H9 (cell line): ENCODE data around the gene ARHGAP15. TPM values are rescaled to one million over a fixed set of nuclear protein-coding genes. Genes with fewer than 3 reads are reported as not detected.

Source experiments
- DNase-seq: peaks from one replicate; pipeline ENCODE4 v3.0.0-alpha.2; 2017
- H2AFZ ChIP-seq: one replicate; pipeline ENCODE4 v1.6.1; 2013; ENCODE audit warnings: mild to moderate bottlenecking, low read length, control low read depth, moderate library complexity
- H2AK5ac ChIP-seq: 2 replicates; pipeline ENCODE4 v1.6.1; 2013; ENCODE audit warnings: low read length, control low read depth, mixed read lengths; ENCODE audit not compliant: insufficient read length
- H2BK120ac ChIP-seq: one replicate; pipeline ENCODE4 v1.6.1; 2013; ENCODE audit warnings: low read depth, mild to moderate bottlenecking, low read length, control low read depth, inconsistent platforms; ENCODE audit not compliant: poor library complexity, severe bottlenecking
- H2BK12ac ChIP-seq: 2 replicates; pipeline ENCODE4 v1.6.1; 2013; ENCODE audit warnings: low read length, control low read depth, mixed read lengths, low read depth; ENCODE audit not compliant: insufficient read length
- H2BK15ac ChIP-seq: 2 replicates; pipeline ENCODE4 v1.6.1; 2013; ENCODE audit warnings: low read depth, low read length, control low read depth
- H2BK20ac ChIP-seq: one replicate; pipeline ENCODE4 v1.6.1; 2013; ENCODE audit warnings: low read depth, mild to moderate bottlenecking, low read length, control low read depth, inconsistent platforms; ENCODE audit not compliant: poor library complexity, severe bottlenecking
- H2BK5ac ChIP-seq: 2 replicates; pipeline ENCODE4 v1.6.1; 2013; ENCODE audit warnings: low read length, control low read depth, mixed read lengths; ENCODE audit not compliant: insufficient read length
- H3K14ac ChIP-seq: 2 replicates; pipeline ENCODE4 v1.6.1; 2013; ENCODE audit warnings: low read length, control low read depth; ENCODE audit not compliant: insufficient read depth
- H3K18ac ChIP-seq: 2 replicates; pipeline ENCODE4 v1.6.1; 2013; ENCODE audit warnings: low read depth, mild to moderate bottlenecking, mixed read lengths, low read length, control low read depth; ENCODE audit not compliant: insufficient read length
- H3K23ac ChIP-seq: 2 replicates; pipeline ENCODE4 v1.6.1; 2013; ENCODE audit warnings: low read length, control low read depth, mixed read lengths, low read depth; ENCODE audit not compliant: insufficient read length
- H3K23me2 ChIP-seq: 2 replicates; pipeline ENCODE4 v1.6.1; 2013; ENCODE audit warnings: low read depth, mild to moderate bottlenecking, mixed read lengths, low read length, control low read depth; ENCODE audit not compliant: insufficient read length, poor library complexity, severe bottlenecking
- H3K27ac ChIP-seq: 2 replicates; pipeline ENCODE4 v1.5.1; 2013; ENCODE audit warnings: low read length, control low read depth, mixed read lengths, low read depth; ENCODE audit not compliant: insufficient read length
- H3K27me3 ChIP-seq: 2 replicates; pipeline ENCODE4 v1.6.1; 2013; ENCODE audit warnings: low read length, control low read depth, inconsistent platforms; ENCODE audit not compliant: insufficient read depth
- H3K4ac ChIP-seq: 2 replicates; pipeline ENCODE4 v1.6.1; 2013; ENCODE audit warnings: low read depth, mild to moderate bottlenecking, control low read depth, inconsistent platforms, low read length, moderate library complexity
- H3K4me1 ChIP-seq: 2 replicates; pipeline ENCODE4 v1.6.1; 2013; ENCODE audit warnings: low read length, control low read depth, inconsistent platforms; ENCODE audit not compliant: insufficient read depth
- H3K4me2 ChIP-seq: 2 replicates; pipeline ENCODE4 v1.6.1; 2013; ENCODE audit warnings: low read length, control low read depth, mixed read lengths; ENCODE audit not compliant: insufficient read length, insufficient read depth
- H3K56ac ChIP-seq: 2 replicates; pipeline ENCODE4 v1.6.1; 2013; ENCODE audit warnings: low read depth, mild to moderate bottlenecking, mixed read lengths, low read length, control low read depth; ENCODE audit not compliant: insufficient read length
- H3K79me1 ChIP-seq: 2 replicates; pipeline ENCODE4 v1.6.1; 2013; ENCODE audit warnings: low read depth, mild to moderate bottlenecking, moderate library complexity, low read length, control low read depth, inconsistent platforms; ENCODE audit not compliant: insufficient read depth, poor library complexity, severe bottlenecking
- H3K79me2 ChIP-seq: 2 replicates; pipeline ENCODE4 v1.6.1; 2013; ENCODE audit warnings: low read length, control low read depth, inconsistent platforms; ENCODE audit not compliant: insufficient read depth
- H3K9ac ChIP-seq: 2 replicates; pipeline ENCODE4 v1.6.1; 2013; ENCODE audit warnings: low read length, control low read depth, mixed read lengths; ENCODE audit not compliant: insufficient read length; ENCODE audit errors: extremely low read depth
- H3K9me3 ChIP-seq: one replicate; pipeline ENCODE4 v1.6.1; 2013; ENCODE audit warnings: low read depth, low read length, inconsistent platforms; ENCODE audit not compliant: control insufficient read depth
- H3T11ph ChIP-seq: one replicate; pipeline ENCODE4 v1.6.1; 2013; ENCODE audit warnings: mild to moderate bottlenecking, low read length, control low read depth, inconsistent platforms
- H4K20me1 ChIP-seq: one replicate; pipeline ENCODE4 v1.6.1; 2013; ENCODE audit not compliant: control insufficient read depth, insufficient read length, insufficient read depth
- H4K5ac ChIP-seq: 2 replicates; pipeline ENCODE4 v1.6.1; 2013; ENCODE audit warnings: low read depth, mild to moderate bottlenecking, mixed read lengths, low read length, control low read depth; ENCODE audit not compliant: insufficient read length
- H4K8ac ChIP-seq: replicated peaks from 2 replicates; pipeline ENCODE4 v1.6.1; 2013; ENCODE audit warnings: low read length, control low read depth, mixed read lengths, low read depth; ENCODE audit not compliant: insufficient read length
- H4K91ac ChIP-seq: 2 replicates; pipeline ENCODE4 v1.6.1; 2013; ENCODE audit warnings: low read depth, mild to moderate bottlenecking, moderate library complexity, mixed read lengths, low read length, control low read depth; ENCODE audit not compliant: insufficient read length
- H3K27ac Mint-ChIP-seq, 3 experiments: 2 replicates in 2 of 3; 3 replicates in 1 of 3; pipeline ENCODE4 v1.8.0; 2020 to 2021; ENCODE audit warnings: mixed read lengths in 3 of 3, mild to moderate bottlenecking in 1 of 3, moderate library complexity in 1 of 3
- H3K27me3 Mint-ChIP-seq: 2 replicates; pipeline ENCODE4 v1.8.0; 2021; ENCODE audit warnings: low read depth, mild to moderate bottlenecking, moderate library complexity, mixed read lengths
- H3K36me3 Mint-ChIP-seq, 3 experiments: 2 replicates in 2 of 3; 3 replicates in 1 of 3; pipeline ENCODE4 v1.8.0; 2020 to 2021; ENCODE audit warnings: low read depth in 3 of 3, mixed read lengths in 3 of 3; ENCODE audit not compliant: insufficient read depth in 1 of 3
- H3K4me1 Mint-ChIP-seq, 2 experiments: 2 replicates each; pipeline ENCODE4 v1.8.0; 2020; ENCODE audit warnings: mixed read lengths in 2 of 2
- H3K4me3 Mint-ChIP-seq, 2 experiments: 2 replicates in 1 of 2; 3 replicates in 1 of 2; pipeline ENCODE4 v1.8.0; 2020 to 2021; ENCODE audit warnings: mild to moderate bottlenecking in 2 of 2, mixed read lengths in 2 of 2, moderate library complexity in 1 of 2
- H3K9me3 Mint-ChIP-seq, 2 experiments: 2 replicates in 1 of 2; 3 replicates in 1 of 2; pipeline ENCODE4 v1.8.0; 2020; ENCODE audit warnings: mild to moderate bottlenecking in 2 of 2, mixed read lengths in 2 of 2, moderate library complexity in 1 of 2
- CTCF ChIP-seq: fragments of 200-600 bp; sonication (generic); conservative IDR thresholded peaks from 3 replicates; pipeline ENCODE4 v1.8.0; 2021; ENCODE audit warnings: antibody characterized with exemption, mild to moderate bottlenecking
- WGBS: extraction: QIAGEN DNeasy Blood & Tissue Kit; methylation state at CpG from one replicate; pipeline ENCODE4 v1.1.7; 2013; ENCODE audit warnings: missing lambda C conversion rate, low lambda C conversion rate, mixed read lengths; ENCODE audit not compliant: insufficient read length; ENCODE audit errors: extremely low coverage; 5-methylcytosine and 5-hydroxymethylcytosine counted together
- total RNA-seq: library from RNA; stranded (reverse); gene quantifications from 2 replicates; pipeline ENCODE4 v1.2.1, GENCODE V29; 2021

Gene ARHGAP15
- total RNA-seq, 1 experiment from 2014 or later: not detected

DNA sequence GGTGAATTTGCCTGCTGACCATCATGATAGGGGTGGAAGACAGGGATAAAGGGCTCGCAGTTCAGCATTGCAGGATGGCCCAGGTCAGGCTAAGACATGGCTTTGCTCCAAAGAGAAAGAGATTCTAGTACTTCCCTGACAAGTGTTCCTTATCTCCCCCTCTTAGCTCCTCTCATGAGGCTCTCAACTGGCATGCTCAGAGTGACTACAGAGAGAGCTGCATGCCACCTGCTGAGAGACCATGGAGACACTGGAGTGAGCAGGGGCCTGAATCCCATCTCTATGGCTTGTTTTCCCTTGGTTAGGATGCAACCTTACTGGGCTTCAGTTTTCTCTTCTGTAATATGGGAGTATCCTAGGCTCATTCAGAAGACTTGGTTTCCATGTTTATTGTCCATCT is 94.3 kb downstream of the ARHGAP15 start:
- no peak overlapping the region for H3K27ac ChIP-seq
- H3K9me3 Mint-ChIP-seq: no peaks in the 10 kb centered on the region
- H3K18ac ChIP-seq: no peak overlapping the region
- H2BK15ac ChIP-seq: no peak overlapping the region
- no peak overlapping the region for H2AFZ ChIP-seq
- H2BK5ac ChIP-seq: no peak overlapping the region
- H4K8ac ChIP-seq: no peak overlapping the region
- H3K4me1 Mint-ChIP-seq: peaks cover 7% of the 10 kb centered on the region in 2 experiments; a peak in 3 of 4 replicates
- H3K4ac ChIP-seq: no peak overlapping the region
- no peaks in the 10 kb centered on the region for H3K36me3 Mint-ChIP-seq
- no peaks in the 10 kb centered on the region for H3K23me2 ChIP-seq
- no peak overlapping the region for H4K91ac ChIP-seq
- no peaks in the 10 kb centered on the region for H3K27me3 Mint-ChIP-seq
- no peak for TF ChIP-seq CTCF
- no peaks in the 10 kb centered on the region for H3K27me3 ChIP-seq
- H2BK20ac ChIP-seq: no peak overlapping the region
- no peak for DNase-seq
- no peaks in the 10 kb centered on the region for H4K20me1 ChIP-seq
- WGBS: no CpG with 5 or more reads among the region's 1 CpG
- no peak overlapping the region for H3K56ac ChIP-seq
- no peak overlapping the region for H3K4me3 Mint-ChIP-seq
- peak overlapping the region in 1 of 3 experiments; percentile 25; a peak in 3 of 7 replicates for H3K27ac Mint-ChIP-seq
- H3K23ac ChIP-seq: no peak overlapping the region
- H3K4me1 ChIP-seq: no peaks in the 10 kb centered on the region
- H3T11ph ChIP-seq: no peak overlapping the region
- no peak overlapping the region for H3K9ac ChIP-seq
- no peak overlapping the region for H2BK120ac ChIP-seq
- no peak overlapping the region for H2BK12ac ChIP-seq
- no peaks in the 10 kb centered on the region for H3K79me1 ChIP-seq
- no peak overlapping the region for H3K14ac ChIP-seq
- no peaks in the 10 kb centered on the region for H3K9me3 ChIP-seq
- H3K79me2 ChIP-seq: no peaks in the 10 kb centered on the region
- H4K5ac ChIP-seq: no peak overlapping the region
- no peak overlapping the region for H3K4me2 ChIP-seq
- H2AK5ac ChIP-seq: no peak overlapping the region
